ENCODE measurements around the gene SLC25A19. TPM values are rescaled to one million over a fixed set of nuclear protein-coding genes. Genes with fewer than 3 reads are reported as not detected.
A peak's percentile ranks its signal among the peaks of the same experiment; 100 is the strongest.

The SLC25A19 gene
- total RNA-seq, 1 experiment from 2014 or later = 14.7 TPM

GRCh38 chr17:75246404-75246803 lies 42.8 kb downstream of the SLC25A19 start:
- in situ Hi-C loops (cut with HindIII; ENCODE audit: low sequenced_read_pairs) = no loop called here
- DNase-seq (ENCODE audit: low spot score) = no peak

DNA sequence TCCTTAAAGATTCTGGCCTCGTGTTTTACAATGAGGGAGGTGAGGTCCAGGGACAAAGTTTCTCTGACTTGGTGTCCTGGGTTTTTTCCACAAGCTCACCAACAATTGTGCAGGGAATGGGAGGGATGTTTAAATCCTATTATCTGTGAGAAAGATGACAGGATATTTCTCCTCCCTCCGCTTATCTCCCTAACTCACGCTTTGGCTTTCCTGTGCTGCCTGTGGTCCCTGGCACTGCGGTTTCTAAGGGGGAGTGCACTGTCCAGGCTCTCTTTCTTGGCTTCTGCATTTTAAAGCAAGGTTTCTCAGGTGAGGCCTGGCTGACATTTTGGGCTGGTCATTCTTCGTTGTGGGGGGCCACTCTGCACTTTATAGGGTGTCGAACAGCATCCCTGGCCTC lies 44.2 kb downstream of the SLC25A19 start:
- no peak for DNase-seq (ENCODE audit: low spot score)
- in situ Hi-C loops (cut with HindIII; ENCODE audit: low sequenced_read_pairs) = no loop called here

DNA sequence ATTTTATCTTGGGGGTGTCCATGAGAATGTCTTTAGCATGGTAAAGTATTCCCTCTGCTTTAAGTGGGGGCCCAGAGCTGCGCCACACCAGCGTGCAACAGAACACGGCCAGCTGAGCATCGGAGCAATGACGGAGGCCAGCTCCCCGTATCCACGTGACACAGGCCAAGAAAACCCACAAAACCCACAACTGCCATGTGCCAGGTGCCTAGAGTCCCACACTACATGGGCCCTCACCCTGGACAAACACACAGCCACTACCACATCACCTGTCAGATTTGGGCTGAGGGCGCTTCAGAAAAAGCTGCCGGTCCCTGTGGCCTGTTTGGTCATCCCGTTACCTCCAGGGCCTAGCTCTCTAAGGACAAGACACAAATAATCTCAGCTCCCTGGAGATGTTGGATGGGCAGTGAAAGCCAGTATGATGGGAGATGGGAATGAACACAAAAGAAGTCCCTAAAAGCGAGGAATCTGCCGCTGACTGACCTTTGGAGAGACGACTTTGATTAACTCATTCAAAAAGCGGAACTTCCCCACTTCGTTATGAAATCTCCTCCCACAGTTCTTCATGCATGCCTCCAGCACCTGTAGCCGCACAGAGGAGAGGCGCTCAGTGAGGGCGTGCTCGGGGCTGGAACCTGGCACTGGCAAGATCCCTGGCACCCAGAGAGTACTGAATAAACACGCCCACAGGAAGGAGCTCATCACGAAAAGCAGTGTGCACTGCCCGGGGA lies 44.9 kb downstream of the SLC25A19 start:
- DNase-seq (ENCODE audit: low spot score) = no peak
- in situ Hi-C loops (cut with HindIII; ENCODE audit: low sequenced_read_pairs) = no loop called here

DNA sequence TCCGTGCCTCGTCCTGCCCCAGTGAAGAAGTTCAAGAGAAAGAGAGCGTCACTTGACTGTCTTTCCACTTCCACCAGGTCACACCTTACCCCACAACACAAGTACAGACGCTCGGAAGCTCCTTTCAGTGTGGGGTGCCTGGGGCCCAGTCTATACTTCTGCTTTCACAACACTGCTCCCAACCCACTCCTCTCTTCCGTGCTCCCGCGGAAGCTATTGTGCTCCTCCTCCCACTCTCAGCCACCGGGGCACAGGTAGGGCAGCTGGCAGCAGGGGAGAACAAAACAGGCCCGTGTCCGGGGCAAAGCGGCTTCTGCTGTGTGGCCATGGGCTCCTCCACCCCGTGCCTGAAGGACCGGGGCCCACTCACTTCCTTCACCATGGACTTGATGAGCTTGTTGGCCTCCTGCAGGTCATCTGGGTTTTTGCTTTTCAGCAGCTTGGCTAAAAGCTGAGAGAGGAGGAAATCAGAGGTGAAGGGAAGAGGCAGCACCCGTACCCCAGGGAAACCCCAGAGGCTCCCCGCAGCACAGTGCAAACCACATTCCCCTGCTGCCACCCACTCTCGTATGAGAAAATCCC lies 46.7 kb downstream of the SLC25A19 start:
- no peak for DNase-seq (ENCODE audit: low spot score)
- in situ Hi-C loops (cut with HindIII; ENCODE audit: low sequenced_read_pairs) = no loop called here

DNA sequence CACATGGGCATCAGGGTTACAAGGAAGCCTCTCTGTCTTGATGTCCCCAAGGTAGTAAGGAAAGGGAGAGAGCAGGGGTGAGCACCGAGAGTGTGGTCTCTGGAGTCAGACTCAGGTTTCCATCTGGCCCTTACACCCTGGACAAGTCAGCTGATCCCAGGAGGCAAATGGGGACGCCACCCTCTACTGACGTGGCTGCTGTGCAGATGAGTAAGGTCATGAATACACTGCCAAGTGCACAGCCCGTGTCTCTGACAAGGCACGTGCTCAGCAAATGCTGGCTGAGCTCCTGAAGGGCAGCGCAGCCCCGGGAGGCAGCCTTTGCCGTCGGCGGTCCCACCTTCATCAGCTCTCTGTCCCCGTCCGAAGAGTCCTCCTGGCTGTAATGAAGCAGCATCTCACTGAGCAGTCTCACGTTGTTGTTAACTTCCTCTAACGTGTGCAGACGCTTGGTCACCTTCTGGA lies 47.2 kb downstream of the SLC25A19 start:
- in situ Hi-C loops (cut with HindIII; ENCODE audit: low sequenced_read_pairs) = no loop called here
- DNase-seq (ENCODE audit: low spot score) = no peak

DNA sequence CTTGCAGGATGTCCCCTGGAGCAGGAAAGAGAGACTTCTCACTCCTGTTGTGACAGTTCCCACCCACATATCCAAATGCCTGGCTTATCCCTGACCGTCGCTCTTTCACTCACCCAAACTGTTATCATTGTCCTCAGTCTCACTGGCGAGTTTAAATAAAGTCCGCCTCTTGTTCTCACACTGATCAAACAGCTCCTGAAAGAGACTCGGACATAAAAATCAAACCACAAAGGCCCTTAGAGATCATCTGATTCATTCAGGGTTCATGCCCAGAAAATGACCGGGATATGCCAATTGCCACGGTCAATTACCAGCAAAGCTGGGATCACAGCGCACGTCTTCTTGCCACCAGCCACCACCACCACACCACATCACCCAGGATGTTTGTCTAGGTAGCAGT lies 47.7 kb downstream of the SLC25A19 start:
- DNase-seq (ENCODE audit: low spot score) = no peak
- in situ Hi-C loops (cut with HindIII; ENCODE audit: low sequenced_read_pairs) = no loop called here

DNA sequence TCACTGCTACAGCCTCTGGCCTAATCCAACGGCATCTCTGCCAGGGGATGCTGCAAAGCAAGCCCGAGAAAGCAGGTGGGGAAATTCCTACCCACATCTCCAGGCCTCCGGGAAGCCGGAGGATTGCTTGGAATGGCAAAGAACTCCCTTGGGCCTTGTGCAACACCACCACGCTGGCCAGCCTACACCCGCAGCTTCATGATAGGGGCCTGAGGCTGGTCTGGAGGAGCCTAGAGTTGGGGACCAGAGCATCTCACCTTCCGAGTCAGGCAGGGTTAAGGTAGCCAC lies 48.1 kb downstream of the SLC25A19 start:
- DNase-seq (ENCODE audit: low spot score) = no peak
- in situ Hi-C loops (cut with HindIII; ENCODE audit: low sequenced_read_pairs) = no loop called here

DNA sequence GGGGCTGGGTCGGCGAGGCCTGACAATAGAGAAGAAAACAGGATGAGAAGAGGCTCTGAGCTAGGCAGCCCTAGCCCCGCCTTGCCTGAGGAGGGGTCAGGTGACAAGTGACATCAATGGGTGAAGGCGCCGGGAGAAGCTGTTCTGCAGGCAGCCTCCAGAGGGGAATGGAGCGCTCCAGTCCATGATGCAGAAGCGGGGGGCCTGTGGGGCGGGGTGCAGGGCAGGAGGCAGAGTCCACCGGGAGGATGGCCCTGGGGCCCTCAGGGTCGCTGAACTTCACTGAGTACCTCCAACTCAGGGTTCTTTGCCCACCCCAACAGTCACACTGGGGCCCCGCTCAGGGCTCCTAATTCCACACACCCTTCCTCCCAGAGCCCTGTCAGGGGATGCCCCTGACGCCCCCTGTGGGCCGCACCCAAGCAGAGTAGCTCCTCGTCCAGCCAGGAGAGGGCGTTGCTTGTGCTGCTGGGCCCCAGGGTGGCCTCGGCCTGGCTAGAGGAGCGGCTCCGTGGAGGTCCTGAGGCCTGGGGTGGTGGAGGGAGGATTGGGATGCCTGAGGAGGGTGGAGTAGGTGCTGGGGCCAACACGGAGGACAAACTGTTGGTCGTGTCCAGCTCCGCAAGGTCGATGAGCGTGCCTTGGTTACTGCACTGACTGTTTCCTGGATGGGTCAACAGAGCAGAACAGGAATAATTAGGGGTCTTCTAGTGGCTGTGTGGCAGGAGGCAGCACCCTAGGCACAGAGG lies 48.7 kb downstream of the SLC25A19 start:
- DNase-seq (ENCODE audit: low spot score) = peak; percentile 93
- in situ Hi-C loops (cut with HindIII; ENCODE audit: low sequenced_read_pairs) = no loop called here

DNA sequence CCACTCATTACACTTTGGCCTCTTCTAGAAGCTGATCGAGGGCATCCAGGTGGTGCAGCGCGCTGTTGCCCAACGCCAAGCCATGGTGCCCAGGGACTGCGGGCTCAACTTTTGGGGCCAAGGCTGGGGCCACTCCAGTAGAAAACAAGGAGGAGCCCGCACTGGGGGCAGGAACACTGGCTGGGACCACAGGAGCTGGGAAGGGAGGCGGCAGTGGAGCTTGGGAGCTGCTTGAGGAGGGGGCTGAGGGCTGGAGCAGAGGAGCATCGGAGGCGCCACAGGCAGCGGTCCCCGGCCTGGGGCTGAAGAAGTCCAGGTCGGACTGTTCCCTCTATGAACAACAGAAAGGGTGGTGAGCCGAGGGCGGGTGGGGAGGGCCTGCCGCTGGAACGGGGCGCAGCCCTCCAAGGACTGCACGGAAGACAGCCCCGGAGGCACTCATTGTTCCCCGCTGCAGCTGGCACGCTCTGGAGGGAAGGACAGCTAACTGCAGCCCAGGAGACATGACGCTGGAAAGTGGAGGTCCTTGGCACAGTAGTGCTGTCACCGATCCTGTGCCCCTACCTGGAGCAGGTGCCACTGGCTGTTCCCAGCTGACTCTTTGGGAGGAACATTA lies 49.3 kb downstream of the SLC25A19 start:
- in situ Hi-C loops (cut with HindIII; ENCODE audit: low sequenced_read_pairs) = no loop called here
- DNase-seq (ENCODE audit: low spot score) = no peak

DNA sequence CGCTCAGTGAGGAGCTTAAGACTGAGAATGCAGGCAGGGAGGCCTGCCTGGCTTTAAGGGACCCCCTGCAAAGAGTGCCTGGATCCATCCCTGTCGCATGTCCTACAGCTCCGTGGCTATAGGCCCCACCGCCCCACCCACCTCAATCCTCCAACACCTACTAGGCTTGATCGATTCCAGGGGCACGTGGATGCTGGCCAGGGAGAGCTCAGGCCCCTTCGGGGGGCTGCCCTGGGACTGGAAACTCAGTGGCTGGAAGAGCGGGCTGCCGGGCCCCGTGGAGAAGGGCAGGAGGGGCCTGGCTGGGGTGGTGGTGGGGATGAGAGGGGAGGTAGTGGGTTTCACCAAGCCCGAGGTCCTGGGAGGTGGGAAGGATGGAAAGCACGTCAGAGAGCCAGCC lies 50.0 kb downstream of the SLC25A19 start:
- no peak for DNase-seq (ENCODE audit: low spot score)
- in situ Hi-C loops (cut with HindIII; ENCODE audit: low sequenced_read_pairs) = no loop called here

DNA sequence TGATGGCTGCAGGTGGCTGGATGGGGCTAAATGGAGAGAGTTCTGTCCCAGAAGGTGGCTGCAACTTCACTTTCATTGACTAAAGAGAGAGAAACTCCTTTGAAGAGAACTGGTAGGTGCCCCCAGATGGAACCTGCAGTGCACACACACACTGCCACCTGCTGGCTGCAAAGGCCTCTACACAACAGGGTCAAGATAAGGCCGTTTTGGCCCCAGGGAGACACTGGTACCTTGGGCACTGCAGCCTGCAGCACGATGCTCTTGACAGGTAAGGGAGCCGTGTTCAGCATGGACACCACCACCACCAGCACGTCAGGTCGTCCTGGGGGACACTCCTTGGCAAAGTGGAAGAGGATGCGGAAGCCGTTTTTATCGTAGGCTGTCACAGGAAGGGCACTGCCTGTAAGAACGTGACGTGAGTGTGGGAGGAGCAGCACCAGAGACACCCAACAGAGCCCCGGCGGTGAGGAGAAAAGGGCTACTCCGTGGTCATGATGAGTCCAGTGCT lies 50.5 kb downstream of the SLC25A19 start:
- peak; percentile 90 for DNase-seq (ENCODE audit: low spot score)
- in situ Hi-C loops (cut with HindIII; ENCODE audit: low sequenced_read_pairs) = no loop called here

DNA sequence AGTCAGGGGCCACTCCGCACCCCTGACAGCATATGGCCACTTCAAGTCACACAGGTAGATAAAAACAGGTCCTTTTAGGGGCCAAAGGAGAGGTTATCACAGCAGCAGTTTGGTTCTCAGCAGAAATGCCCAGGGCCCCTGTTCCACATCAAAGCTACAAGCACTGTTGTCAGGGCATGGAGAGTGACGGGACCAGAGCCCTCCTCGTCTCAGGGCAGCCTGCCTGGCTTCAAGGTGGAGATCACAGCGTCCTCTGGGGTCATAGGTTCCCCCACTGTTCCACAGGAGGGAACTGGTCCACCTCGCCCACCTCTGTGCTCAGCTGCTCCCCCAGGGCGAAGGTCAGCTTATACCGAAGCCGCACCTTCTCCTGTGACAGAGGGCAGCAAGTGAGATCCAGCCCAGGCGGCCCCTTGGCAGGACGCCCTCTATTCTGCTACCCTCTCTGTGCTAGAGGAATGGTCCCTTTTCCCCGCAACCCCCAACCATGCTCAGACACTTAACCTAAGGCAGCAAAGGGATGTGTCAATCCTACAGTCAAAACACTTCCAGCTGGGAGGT lies 51.1 kb downstream of the SLC25A19 start:
- in situ Hi-C loops (cut with HindIII; ENCODE audit: low sequenced_read_pairs) = no loop called here
- no peak for DNase-seq (ENCODE audit: low spot score)

DNA sequence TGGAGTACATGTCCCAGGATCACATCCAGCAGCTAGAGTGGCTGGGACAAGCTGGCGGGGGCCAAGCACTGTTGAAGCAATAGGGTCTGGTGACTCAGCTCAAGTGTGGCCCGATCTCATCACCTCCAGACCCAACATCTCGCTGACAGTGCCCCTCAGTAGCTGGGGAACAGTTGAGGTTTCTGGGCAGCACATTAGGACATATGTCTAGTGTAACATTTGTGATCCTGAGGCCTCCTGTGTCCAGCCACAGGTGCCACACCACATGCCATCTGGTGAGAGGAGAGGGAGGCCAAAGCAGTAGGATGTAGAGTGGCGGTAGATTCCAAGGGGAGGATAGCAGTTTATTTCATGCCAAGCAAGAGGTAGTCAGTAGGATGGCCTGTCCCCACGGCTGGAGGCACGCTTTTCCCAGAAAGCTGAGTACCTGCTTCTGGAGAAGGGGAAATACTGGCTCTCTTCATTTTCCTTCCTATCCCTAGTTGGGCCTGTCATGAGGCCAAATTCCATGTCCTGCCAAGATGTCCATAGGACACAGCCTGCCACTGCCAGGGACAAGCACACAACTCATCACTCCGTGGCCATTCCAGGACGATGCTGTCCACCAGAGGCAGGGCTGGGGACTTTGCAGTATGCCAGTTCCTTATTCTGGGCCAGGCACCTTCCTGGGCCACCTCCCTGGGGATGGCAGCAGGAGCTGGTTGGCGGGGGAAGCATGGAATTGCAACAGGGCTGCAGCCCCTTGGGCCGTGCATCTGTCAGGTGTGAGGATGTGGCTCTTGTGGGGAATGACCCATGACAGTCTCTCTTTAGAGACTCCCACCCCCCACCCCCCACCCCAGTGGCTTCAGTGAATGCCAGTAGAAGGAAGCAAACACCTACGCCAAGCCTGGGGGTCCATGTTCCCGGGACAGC lies 51.9 kb downstream of the SLC25A19 start:
- in situ Hi-C loops (cut with HindIII; ENCODE audit: low sequenced_read_pairs) = no loop called here
- peak; percentile 97 for DNase-seq (ENCODE audit: low spot score)

GRCh38 chr17:75232786-75233185 lies 56.4 kb downstream of the SLC25A19 start:
- no peak for DNase-seq (ENCODE audit: low spot score)
- in situ Hi-C loops (cut with HindIII; ENCODE audit: low sequenced_read_pairs) = no loop called here

DNA sequence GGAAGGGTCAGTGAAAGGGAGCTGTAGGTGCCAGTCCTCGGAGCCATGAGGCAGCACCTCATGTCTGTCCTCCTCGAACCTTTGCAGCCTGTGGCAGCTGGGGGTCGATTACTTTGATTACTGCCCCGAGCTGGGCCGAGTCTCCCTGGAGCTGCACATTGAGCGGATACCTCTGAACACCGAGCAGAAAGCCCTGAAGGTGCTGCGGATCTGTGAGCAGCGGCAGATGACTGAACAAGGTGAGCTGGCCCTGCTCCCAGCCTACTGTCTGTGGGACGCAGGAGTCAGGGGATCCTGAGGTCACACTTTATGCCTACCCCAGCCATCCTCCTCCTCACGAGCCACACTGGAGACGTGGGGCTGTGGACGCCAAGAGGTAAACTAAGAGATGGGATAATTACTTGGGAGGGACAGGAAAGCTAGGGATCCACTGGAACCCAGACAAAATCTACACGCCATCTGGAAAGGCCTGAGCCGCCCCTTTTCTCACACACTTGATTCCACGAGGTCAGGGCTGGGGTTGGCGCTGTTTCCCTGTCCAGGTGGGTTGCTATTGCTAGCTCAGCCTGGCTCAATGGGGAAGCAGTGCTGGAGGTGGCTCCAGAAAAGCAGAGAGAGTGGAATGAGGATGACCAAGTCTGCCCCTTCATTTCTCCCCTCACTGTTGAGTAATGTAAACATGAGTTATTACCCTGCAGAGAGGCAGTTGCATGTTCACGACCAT lies 57.3 kb downstream of the SLC25A19 start:
- DNase-seq (ENCODE audit: low spot score) = peak; percentile 94
- in situ Hi-C loops (cut with HindIII; ENCODE audit: low sequenced_read_pairs) = no loop called here

DNA sequence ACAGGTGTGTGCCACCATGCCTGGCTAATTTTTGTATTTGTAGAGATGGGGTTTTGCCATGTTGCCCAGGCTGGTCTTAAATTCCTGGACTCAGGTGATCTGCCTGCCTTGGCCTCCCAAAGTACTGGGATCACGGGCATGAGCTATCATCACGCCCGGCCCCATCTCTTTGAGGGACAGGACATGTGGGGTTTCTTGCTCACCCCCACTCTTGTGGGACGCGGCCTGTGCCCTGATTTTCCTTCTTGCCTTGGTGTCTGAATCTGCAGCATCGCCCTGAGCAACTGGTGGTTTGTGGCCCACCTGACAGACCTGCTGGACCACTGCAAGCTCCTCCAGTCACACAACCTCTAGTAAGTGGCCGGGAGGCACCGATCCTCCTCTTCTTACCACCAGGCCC lies 58.2 kb downstream of the SLC25A19 start:
- in situ Hi-C loops (cut with HindIII; ENCODE audit: low sequenced_read_pairs) = no loop called here
- no peak for DNase-seq (ENCODE audit: low spot score)

DNA sequence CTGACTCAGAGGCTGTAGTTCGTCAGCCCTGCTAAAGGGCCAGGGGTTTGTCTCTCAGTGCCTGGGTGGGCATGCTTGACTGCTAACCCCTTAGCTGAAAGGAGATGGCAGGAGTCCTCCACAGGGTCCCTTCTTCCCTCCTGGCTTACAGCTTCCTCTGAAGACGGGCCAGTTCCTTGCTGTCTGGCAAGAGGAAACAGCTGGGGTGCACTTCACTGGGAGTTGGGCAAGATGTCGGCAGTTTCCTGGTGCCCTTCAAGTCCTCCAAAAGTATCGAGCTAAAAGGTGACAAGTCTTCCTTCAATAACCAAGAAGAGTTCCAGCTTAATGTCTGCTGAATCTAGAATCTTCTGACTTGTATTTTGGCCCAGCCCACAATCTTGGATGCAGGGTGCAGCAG lies 60.4 kb downstream of the SLC25A19 start:
- in situ Hi-C loops (cut with HindIII; ENCODE audit: low sequenced_read_pairs) = no loop called here

GRCh38 chr17:75228305-75228704 lies 60.9 kb downstream of the SLC25A19 start:
- no peak for DNase-seq (ENCODE audit: low spot score)
- in situ Hi-C loops (cut with HindIII; ENCODE audit: low sequenced_read_pairs) = no loop called here

More for the DNA sequence above, 60.4 kb downstream of the SLC25A19 start:
- no peak for DNase-seq (ENCODE audit: low spot score)
